GM12878 (cell line): Measurements from ENCODE around the gene PES1. TPM values are rescaled to one million over a fixed set of nuclear protein-coding genes. Genes with fewer than 3 reads are reported as not detected.

Experiments
- ATAC-seq: fragments of 200-7000 bp; cut with Tn5 transposase; 3 replicates; pipeline ENCODE4 v1.9.1; 2020; ENCODE audit warnings: mild to moderate bottlenecking, moderate library complexity
- BruUV-seq: library from RNA; stranded (reverse); fragments of 400-500 nt; replicated peaks from 2 replicates; lab custom pipeline; 2021; lab: Mats Ljungman, UMichigan
- CTCF ChIA-PET: fragments of 300-600 bp; sonication (Branson Sonifier 250); formaldehyde crosslinking; extraction: SDS; loops from one replicate; lab custom pipeline; 2021; ENCODE audit warnings: inconsistent platforms; lab: Yijun Ruan, JAX
- POLR2A ChIA-PET: fragments of 350-600 bp; formaldehyde crosslinking; extraction: SDS; loops from one replicate; lab custom pipeline; 2021; ENCODE audit warnings: inconsistent platforms; lab: Charles Lee
- RAD21 ChIA-PET: fragments of 300-600 bp; sonication (Branson Sonifier 250); formaldehyde crosslinking; loops from one replicate; lab custom pipeline; 2023; ENCODE audit warnings: antibody characterized with exemption; ENCODE audit not compliant: unreplicated experiment; lab: Charles Lee
- SMC1A ChIA-PET: fragments of 300-600 bp; sonication (Branson Sonifier 250); formaldehyde crosslinking; loops from one replicate; lab custom pipeline; 2023; ENCODE audit not compliant: unreplicated experiment, uncharacterized antibody; lab: Charles Lee
- DNase-seq: peaks from one replicate; pipeline ENCODE4 v3.0.0-alpha.2; 2011; ENCODE audit warnings: low read depth, low spot score
- FAIRE-seq: peaks from 3 replicates; lab custom pipeline; 2011; peaks lifted over from hg19 to GRCh38; lab: Jason Lieb, UNC
- H2AFZ ChIP-seq: 2 replicates; pipeline ENCODE4 v1.6.0; 2011; ENCODE audit warnings: low read depth, low read length, control low read depth; ENCODE audit not compliant: control insufficient read depth
- H3K27ac ChIP-seq: 2 replicates; pipeline ENCODE4 v1.5.1; 2011; ENCODE audit warnings: control low read depth; ENCODE audit not compliant: control insufficient read depth, insufficient read depth
- H3K27me3 ChIP-seq, 2 experiments: replicated peaks in 1 of 2; 2 replicates each; pipeline versions ENCODE4 v1.6.0 to v1.6.1; 2011; ENCODE audit warnings: low read length in 1 of 2; ENCODE audit not compliant: control insufficient read depth in 2 of 2, insufficient read depth in 2 of 2
- H3K36me3 ChIP-seq, 2 experiments: 2 replicates each; pipeline ENCODE4 v1.5.1; 2011; ENCODE audit warnings: low read length in 1 of 2; ENCODE audit not compliant: control insufficient read depth in 2 of 2, insufficient read depth in 2 of 2
- H3K4me1 ChIP-seq: 2 replicates; pipeline ENCODE4 v1.6.1; 2011; ENCODE audit warnings: mild to moderate bottlenecking, low read length, moderate library complexity, mixed read lengths; ENCODE audit not compliant: control insufficient read depth, insufficient read depth
- H3K4me2 ChIP-seq: 2 replicates; pipeline ENCODE4 v1.6.0; 2011; ENCODE audit warnings: control low read depth; ENCODE audit not compliant: control insufficient read depth, insufficient read depth
- H3K4me3 ChIP-seq: fragments of 200-600 bp; sonication (generic); 2 replicates; pipeline ENCODE4 v1.5.1; 2016
- H3K79me2 ChIP-seq: 2 replicates; pipeline ENCODE4 v1.6.0; 2011; ENCODE audit warnings: low read length; ENCODE audit not compliant: control insufficient read depth, insufficient read depth
- H3K9ac ChIP-seq: 2 replicates; pipeline ENCODE4 v1.8.0; 2011; ENCODE audit warnings: low read length, control low read depth, mixed read lengths; ENCODE audit not compliant: control insufficient read depth, insufficient read depth
- H3K9me3 ChIP-seq: replicated peaks from 3 replicates; pipeline ENCODE4 v1.5.1; 2011; ENCODE audit warnings: mild to moderate bottlenecking, low read length; ENCODE audit not compliant: control insufficient read depth, insufficient read depth
- H4K20me1 ChIP-seq: 2 replicates; pipeline ENCODE4 v1.6.0; 2011; ENCODE audit not compliant: control insufficient read depth, insufficient read depth
- ATF7 ChIP-seq: fragments of 450-650 bp; IDR thresholded peaks from 2 replicates; pipeline ENCODE4 v1.6.1; 2016; ENCODE audit warnings: low read depth, mild to moderate bottlenecking
- EGR1 ChIP-seq, 2 experiments: IDR thresholded peaks; 1 replicate in 1 of 2; 2 replicates in 1 of 2; pipeline ENCODE4 v1.6.1; 2011 to 2012; ENCODE audit warnings: low read depth in 2 of 2, low read length in 2 of 2, borderline replicate concordance in 1 of 2, mild to moderate bottlenecking in 1 of 2, moderate library complexity in 1 of 2
- SP1 ChIP-seq: IDR thresholded peaks from one replicate; pipeline ENCODE4 v1.6.1; 2011; ENCODE audit warnings: low read depth, low read length
- TBL1XR1 ChIP-seq: IDR thresholded peaks from 2 replicates; pipeline ENCODE4 v1.6.1; 2012; ENCODE audit warnings: low read depth, low read length, improper control_type of control experiment
- ZNF207 ChIP-seq: fragments of 450-650 bp; IDR thresholded peaks from 2 replicates; pipeline ENCODE4 v1.6.1; 2014; ENCODE audit warnings: antibody characterized with exemption, mild to moderate bottlenecking, borderline replicate concordance
- WGBS: methylation state at CpG from one replicate; pipeline ENCODE4 v1.1.6; 2016; ENCODE audit warnings: low lambda C conversion rate; ENCODE audit not compliant: insufficient replicate concordance, insufficient coverage; ENCODE audit errors: missing lambda C conversion rate; 5-methylcytosine and 5-hydroxymethylcytosine counted together
- in situ Hi-C: fragments of 300-500 bp; cut with MboI; formaldehyde crosslinking; loops from 9 replicates; pipeline ENCODE4 v1.14.3; 2018; ENCODE audit warnings: mixed read lengths
- intact Hi-C: fragments of 100-400 bp; cut with micrococcal nuclease; formaldehyde crosslinking; loops from one replicate; pipeline ENCODE4 v1.14.2; 2022; ENCODE audit not compliant: unreplicated experiment
- polyA plus RNA-seq, 11 experiments: library from polyadenylated mRNA; depleted of rRNA in 4 of 11; unstranded in 6 of 11; stranded (reverse) in 5 of 11; fragments of >200 nt; fragmentation: Nextera tagmentation in 4 of 11; fragmentation: Illumina TruSeq in 1 of 11; extraction: Ambion mirVana in 4 of 11; extraction: Trizol in 1 of 11; gene quantifications; 1 replicate in 1 of 11; 2 replicates in 10 of 11; pipeline versions ENCODE4 v1.2.1 to v1.2.3, GENCODE V29; 2011 to 2016; ENCODE audit warnings: inconsistent platforms in 2 of 11, missing spikeins in 2 of 11, low read depth in 1 of 11
- total RNA-seq, 4 experiments: library from RNA; depleted of rRNA in 3 of 4; stranded (reverse); fragments of >200 nt in 3 of 4; fragmentation: Illumina TruSeq in 1 of 4; extraction: Trizol in 1 of 4; gene quantifications; 2 replicates each; pipeline versions ENCODE4 v1.2.1 to v1.2.3, GENCODE V29; 2013 to 2021
- TF ChIP-seq, protein P1 (sequence below): fragments of 450-650 bp; IDR thresholded peaks from 2 replicates; pipeline ENCODE4 v1.6.1; 2017; ENCODE audit warnings: mild to moderate bottlenecking, low read depth, inconsistent platforms; ENCODE audit not compliant: poor library complexity, severe bottlenecking
- TF ChIP-seq, protein P2 (sequence below): fragments of 450-650 bp; IDR thresholded peaks from 2 replicates; pipeline ENCODE4 v1.6.1; 2017; ENCODE audit warnings: mild to moderate bottlenecking
- TF ChIP-seq, protein P3 (sequence below): fragments of 450-650 bp; IDR thresholded peaks from 2 replicates; pipeline ENCODE4 v1.6.1; 2017; ENCODE audit warnings: antibody characterized with exemption, mild to moderate bottlenecking, moderate library complexity

The PES1 gene
- total and polyA plus RNA-seq, 10 of the 15 experiments (the other 5 are each of a cell fraction or from before 2014, with no cell fraction given): 6.9 to 139 (median 106) TPM

DNA sequence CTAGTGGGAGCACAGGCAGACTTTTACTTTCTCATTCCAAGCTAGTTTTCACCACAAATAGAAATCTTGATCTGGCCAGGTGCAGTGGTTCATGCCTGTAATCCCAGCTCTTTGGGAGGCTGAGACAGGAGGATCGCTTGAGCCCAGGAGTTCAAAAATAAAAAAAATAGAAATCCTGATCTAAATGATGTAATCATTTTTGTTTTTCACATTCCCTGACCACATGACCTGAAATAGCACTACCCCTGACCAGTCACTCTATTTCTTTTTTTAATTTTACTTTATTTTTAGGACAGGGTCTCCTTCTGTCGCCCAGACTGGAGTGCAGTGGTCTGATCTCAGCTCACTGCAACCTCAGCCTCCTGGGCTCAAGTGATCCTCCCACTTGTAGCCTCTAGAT is 13.0 kb upstream of the PES1 start:
- no peaks in the 10 kb centered on the region for H3K79me2 ChIP-seq
- H3K4me1 ChIP-seq: peaks cover 41% of the 10 kb centered on the region
- H2AFZ ChIP-seq: no peak overlapping the region
- intact Hi-C loops (loop anchor here (1.0 to 5.0 kb wide), 2 partner anchors 151 to 157 kb away; no protein-coding TSS in a partner anchor), in situ Hi-C loops (no loop called here)
- ChIA-PET RAD21 (interaction anchor here (0.7 kb wide), 1 partner anchor 214 kb away, joined by 3 read pairs; no protein-coding TSS in a partner anchor), SMC1A (interaction anchor here (0.6 to 1.8 kb wide), 4 partner anchors 12 to 315 kb away, joined by 4 to 5 read pairs (median 4); no protein-coding TSS in a partner anchor), CTCF (interaction anchor here (0.7 to 4.4 kb wide), 8 partner anchors 9 to 317 kb away, joined by 3 to 45 read pairs (median 4); partner anchors contain the start of genes DUSP18 and PES1)
- ATAC-seq (no peak), DNase-seq (no peak), FAIRE-seq (no peak)
- H3K4me2 ChIP-seq: no peak overlapping the region
- no TSS peak for BruUV-seq
- no peaks in the 10 kb centered on the region for H4K20me1 ChIP-seq
- no peak overlapping the region for H3K4me3 ChIP-seq
- H3K27ac ChIP-seq: no peak overlapping the region
- H3K9ac ChIP-seq: no peak overlapping the region
- H3K36me3 ChIP-seq: no peaks in the 10 kb centered on the region
- no peaks in the 10 kb centered on the region for H3K9me3 ChIP-seq
- no peak for TF ChIP-seq TBL1XR1
- peak; percentile 38; the same call in 1 of the 2 replicates for TF ChIP-seq ATF7
- TF ChIP-seq, all 136 proteins: peak for 1
- no peaks in the 10 kb centered on the region for H3K27me3 ChIP-seq
- WGBS: 66% methylated on average over 2 of the region's 2 CpGs
- POLR2A ChIA-PET: interaction anchor here (0.9 to 1.5 kb wide), 2 partner anchors 13 to 162 kb away, joined by 3 to 4 read pairs; partner anchors contain the start of gene PES1

DNA sequence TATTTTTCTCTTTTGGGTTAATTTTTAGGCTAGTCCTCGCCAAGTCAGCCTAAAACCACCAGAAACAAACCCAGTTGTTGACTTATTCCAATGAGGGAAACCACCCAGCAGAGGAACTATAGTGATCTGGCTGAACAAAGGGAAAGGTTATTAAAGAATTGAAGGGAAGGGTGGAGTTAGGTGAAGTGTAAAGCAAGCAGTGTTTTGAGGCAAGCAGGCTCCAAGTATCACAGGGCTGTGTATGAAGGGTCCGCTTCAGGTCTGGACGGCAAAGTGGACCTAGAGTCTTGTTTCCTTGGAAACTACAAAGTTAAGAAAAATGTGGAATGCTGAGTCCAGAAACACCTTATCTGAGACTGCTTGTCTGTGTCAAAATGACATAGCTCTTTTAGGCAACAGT is 12.1 kb upstream of the PES1 start:
- SMC1A ChIA-PET: interaction anchor here (1.5 kb wide), 1 partner anchor 158 kb away, joined by 5 read pairs; no protein-coding TSS in a partner anchor
- no peak overlapping the region for H3K27ac ChIP-seq
- no peaks in the 10 kb centered on the region for H3K9me3 ChIP-seq
- POLR2A ChIA-PET: interaction anchor here (1.5 kb wide), 1 partner anchor 12 kb away, joined by 4 read pairs; the partner anchor contains the start of gene PES1
- H3K9ac ChIP-seq: no peak overlapping the region
- H3K36me3 ChIP-seq: no peaks in the 10 kb centered on the region
- H3K4me2 ChIP-seq: no peak overlapping the region
- FAIRE-seq: no peak
- in situ Hi-C loops (no loop called here), intact Hi-C loops (loop anchor here (5.0 kb wide), 1 partner anchor 156 kb away; no protein-coding TSS in a partner anchor)
- H3K4me3 ChIP-seq: no peak overlapping the region
- H3K4me1 ChIP-seq: peaks cover 33% of the 10 kb centered on the region
- no peaks in the 10 kb centered on the region for H3K27me3 ChIP-seq
- H3K79me2 ChIP-seq: no peaks in the 10 kb centered on the region
- H2AFZ ChIP-seq: no peak overlapping the region
- DNase-seq: no peak
- CTCF ChIA-PET: interaction anchor here (0.7 to 4.4 kb wide), 9 partner anchors 8 to 316 kb away, joined by 3 to 45 read pairs (median 3); partner anchors contain the start of genes DUSP18 and PES1
- no TSS peak for BruUV-seq
- RAD21 ChIA-PET: interaction anchor here (0.7 kb wide), 1 partner anchor 213 kb away, joined by 3 read pairs; no protein-coding TSS in a partner anchor
- ATAC-seq: no peak
- WGBS: 43% methylated on average over 3 of the region's 3 CpGs
- H4K20me1 ChIP-seq: no peaks in the 10 kb centered on the region
- TF ChIP-seq EGR1 (IDR thresholded peaks at IDR 0.05; ENCODE audit: borderline replicate concordance in 1 of 2, low read depth in 2 of 2, low read length in 2 of 2) (no peak), SP1 (no peak), ZNF207 (no peak)
- TF ChIP-seq, protein P1, sequence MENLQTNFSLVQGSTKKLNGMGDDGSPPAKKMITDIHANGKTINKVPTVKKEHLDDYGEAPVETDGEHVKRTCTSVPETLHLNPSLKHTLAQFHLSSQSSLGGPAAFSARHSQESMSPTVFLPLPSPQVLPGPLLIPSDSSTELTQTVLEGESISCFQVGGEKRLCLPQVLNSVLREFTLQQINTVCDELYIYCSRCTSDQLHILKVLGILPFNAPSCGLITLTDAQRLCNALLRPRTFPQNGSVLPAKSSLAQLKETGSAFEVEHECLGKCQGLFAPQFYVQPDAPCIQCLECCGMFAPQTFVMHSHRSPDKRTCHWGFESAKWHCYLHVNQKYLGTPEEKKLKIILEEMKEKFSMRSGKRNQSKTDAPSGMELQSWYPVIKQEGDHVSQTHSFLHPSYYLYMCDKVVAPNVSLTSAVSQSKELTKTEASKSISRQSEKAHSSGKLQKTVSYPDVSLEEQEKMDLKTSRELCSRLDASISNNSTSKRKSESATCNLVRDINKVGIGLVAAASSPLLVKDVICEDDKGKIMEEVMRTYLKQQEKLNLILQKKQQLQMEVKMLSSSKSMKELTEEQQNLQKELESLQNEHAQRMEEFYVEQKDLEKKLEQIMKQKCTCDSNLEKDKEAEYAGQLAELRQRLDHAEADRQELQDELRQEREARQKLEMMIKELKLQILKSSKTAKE: no peak
- TF ChIP-seq, protein P2, sequence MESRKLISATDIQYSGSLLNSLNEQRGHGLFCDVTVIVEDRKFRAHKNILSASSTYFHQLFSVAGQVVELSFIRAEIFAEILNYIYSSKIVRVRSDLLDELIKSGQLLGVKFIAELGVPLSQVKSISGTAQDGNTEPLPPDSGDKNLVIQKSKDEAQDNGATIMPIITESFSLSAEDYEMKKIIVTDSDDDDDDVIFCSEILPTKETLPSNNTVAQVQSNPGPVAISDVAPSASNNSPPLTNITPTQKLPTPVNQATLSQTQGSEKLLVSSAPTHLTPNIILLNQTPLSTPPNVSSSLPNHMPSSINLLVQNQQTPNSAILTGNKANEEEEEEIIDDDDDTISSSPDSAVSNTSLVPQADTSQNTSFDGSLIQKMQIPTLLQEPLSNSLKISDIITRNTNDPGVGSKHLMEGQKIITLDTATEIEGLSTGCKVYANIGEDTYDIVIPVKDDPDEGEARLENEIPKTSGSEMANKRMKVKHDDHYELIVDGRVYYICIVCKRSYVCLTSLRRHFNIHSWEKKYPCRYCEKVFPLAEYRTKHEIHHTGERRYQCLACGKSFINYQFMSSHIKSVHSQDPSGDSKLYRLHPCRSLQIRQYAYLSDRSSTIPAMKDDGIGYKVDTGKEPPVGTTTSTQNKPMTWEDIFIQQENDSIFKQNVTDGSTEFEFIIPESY: no peak
- TF ChIP-seq, protein P3, sequence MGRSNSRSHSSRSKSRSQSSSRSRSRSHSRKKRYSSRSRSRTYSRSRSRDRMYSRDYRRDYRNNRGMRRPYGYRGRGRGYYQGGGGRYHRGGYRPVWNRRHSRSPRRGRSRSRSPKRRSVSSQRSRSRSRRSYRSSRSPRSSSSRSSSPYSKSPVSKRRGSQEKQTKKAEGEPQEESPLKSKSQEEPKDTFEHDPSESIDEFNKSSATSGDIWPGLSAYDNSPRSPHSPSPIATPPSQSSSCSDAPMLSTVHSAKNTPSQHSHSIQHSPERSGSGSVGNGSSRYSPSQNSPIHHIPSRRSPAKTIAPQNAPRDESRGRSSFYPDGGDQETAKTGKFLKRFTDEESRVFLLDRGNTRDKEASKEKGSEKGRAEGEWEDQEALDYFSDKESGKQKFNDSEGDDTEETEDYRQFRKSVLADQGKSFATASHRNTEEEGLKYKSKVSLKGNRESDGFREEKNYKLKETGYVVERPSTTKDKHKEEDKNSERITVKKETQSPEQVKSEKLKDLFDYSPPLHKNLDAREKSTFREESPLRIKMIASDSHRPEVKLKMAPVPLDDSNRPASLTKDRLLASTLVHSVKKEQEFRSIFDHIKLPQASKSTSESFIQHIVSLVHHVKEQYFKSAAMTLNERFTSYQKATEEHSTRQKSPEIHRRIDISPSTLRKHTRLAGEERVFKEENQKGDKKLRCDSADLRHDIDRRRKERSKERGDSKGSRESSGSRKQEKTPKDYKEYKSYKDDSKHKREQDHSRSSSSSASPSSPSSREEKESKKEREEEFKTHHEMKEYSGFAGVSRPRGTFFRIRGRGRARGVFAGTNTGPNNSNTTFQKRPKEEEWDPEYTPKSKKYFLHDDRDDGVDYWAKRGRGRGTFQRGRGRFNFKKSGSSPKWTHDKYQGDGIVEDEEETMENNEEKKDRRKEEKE: no peak
